Smooth muscle cell (in vitro differentiated cells): ENCODE data around the gene STMN3. TPM values are rescaled to one million over a fixed set of nuclear protein-coding genes. Genes with fewer than 3 reads are reported as not detected.
"Not testable (repeated sequence)": the region's sequence is repeated elsewhere in the genome, so short reads cannot be mapped to it uniquely, and the experiment has no call there.

Experiments
- DNase-seq: peaks from one replicate; lab custom pipeline; 2025; ENCODE audit not compliant: unreplicated experiment; lab: John Stamatoyannopoulos, UW
- H2AFZ ChIP-seq: fragments of 200-600 bp; sonication (generic); 2 replicates; pipeline ENCODE4 v1.6.0; 2016; ENCODE audit warnings: antibody characterized with exemption, low read depth, mild to moderate bottlenecking
- H3F3A ChIP-seq: fragments of 200-600 bp; sonication (generic); 2 replicates; pipeline ENCODE4 v1.6.0; 2017; ENCODE audit warnings: antibody characterized with exemption, low read depth
- H3K27ac ChIP-seq: fragments of 200-600 bp; sonication (generic); 2 replicates; pipeline ENCODE4 v1.5.1; 2016; ENCODE audit warnings: low read depth, mild to moderate bottlenecking
- H3K27me3 ChIP-seq: fragments of 200-600 bp; sonication (generic); 2 replicates; pipeline ENCODE4 v1.6.1; 2016; ENCODE audit warnings: low read depth, mild to moderate bottlenecking
- H3K36me3 ChIP-seq: fragments of 200-600 bp; sonication (generic); 2 replicates; pipeline ENCODE4 v1.5.1; 2016; ENCODE audit warnings: low read depth
- H3K4me1 ChIP-seq: fragments of 200-600 bp; sonication (generic); 2 replicates; pipeline ENCODE4 v1.5.1; 2016; ENCODE audit warnings: low read depth
- H3K4me2 ChIP-seq: fragments of 200-600 bp; sonication (generic); 2 replicates; pipeline ENCODE4 v1.6.0; 2016; ENCODE audit warnings: mild to moderate bottlenecking
- H3K4me3 ChIP-seq: fragments of 200-600 bp; sonication (generic); 2 replicates; pipeline ENCODE4 v1.5.1; 2016; ENCODE audit warnings: mild to moderate bottlenecking
- H3K79me2 ChIP-seq: fragments of 200-600 bp; sonication (generic); 2 replicates; pipeline ENCODE4 v1.6.0; 2016; ENCODE audit warnings: low read depth, mild to moderate bottlenecking
- H3K9ac ChIP-seq: fragments of 200-600 bp; sonication (generic); 2 replicates; pipeline ENCODE4 v1.6.0; 2016; ENCODE audit warnings: low read depth
- H3K9me3 ChIP-seq: fragments of 200-600 bp; sonication (generic); replicated peaks from 2 replicates; pipeline ENCODE4 v1.5.1; 2016; ENCODE audit warnings: low read depth
- H4K20me1 ChIP-seq: fragments of 200-600 bp; sonication (generic); 2 replicates; pipeline ENCODE4 v1.6.0; 2016; ENCODE audit warnings: low read depth
- CTCF ChIP-seq: fragments of 200-600 bp; sonication (generic); IDR thresholded peaks from 2 replicates; pipeline ENCODE4 v1.5.1; 2017; ENCODE audit warnings: borderline replicate concordance, mild to moderate bottlenecking, antibody characterized with exemption; ENCODE audit not compliant: insufficient read depth, poor library complexity, severe bottlenecking
- WGBS: methylation state at CpG from one replicate; pipeline ENCODE4 v1.1.7; 2016; ENCODE audit warnings: low lambda C conversion rate; 5-methylcytosine and 5-hydroxymethylcytosine counted together
- polyA plus RNA-seq: library from polyadenylated mRNA; unstranded; fragments of >200 nt; fragmentation: Nextera tagmentation; extraction: Ambion mirVana; gene quantifications from 2 replicates; pipeline ENCODE4 v1.2.1, GENCODE V29; 2016
- total RNA-seq: library from RNA; depleted of rRNA; stranded (reverse); fragments of >200 nt; gene quantifications from 2 replicates; pipeline ENCODE4 v1.2.3, GENCODE V29; 2014

Gene STMN3
- total and polyA plus RNA-seq, 2 experiments from 2014 or later = 4.8 to 10.8 TPM

- no peak overlapping the region for H2AFZ ChIP-seq
- no peaks in the 10 kb centered on the region for H3K36me3 ChIP-seq
- no peaks in the 10 kb centered on the region for H3K27me3 ChIP-seq
- DNase-seq = no peak
- no peak overlapping the region for H3K27ac ChIP-seq
- H3F3A ChIP-seq = no peaks in the 10 kb centered on the region
- TF ChIP-seq CTCF = no peak
- H3K9me3 ChIP-seq = no peaks in the 10 kb centered on the region
- no peak overlapping the region for H3K4me3 ChIP-seq
- WGBS = 98% methylated on average over 10 of the region's 10 CpGs
- no peaks in the 10 kb centered on the region for H4K20me1 ChIP-seq
- H3K4me2 ChIP-seq = no peak overlapping the region
- H3K4me1 ChIP-seq = no peaks in the 10 kb centered on the region
- H3K79me2 ChIP-seq = no peaks in the 10 kb centered on the region
- no peak overlapping the region for H3K9ac ChIP-seq
Observed at GRCh38 chr20:63672666-63673065, 19.4 kb upstream of the STMN3 start.

- H3F3A ChIP-seq, H4K20me1 ChIP-seq, H3K9ac ChIP-seq, DNase-seq, H3K4me2 ChIP-seq, H3K36me3 ChIP-seq, H3K27me3 ChIP-seq, H3K79me2 ChIP-seq, H3K9me3 ChIP-seq, H3K27ac ChIP-seq, H2AFZ ChIP-seq, H3K4me1 ChIP-seq, H3K4me3 ChIP-seq: not testable (repeated sequence)
- 97% methylated on average over 12 of the region's 12 CpGs for WGBS
Observed at GRCh38 chr20:63671695-63672094, 18.5 kb upstream of the STMN3 start.

GRCh38 chr20:63668351-63668750, 15.1 kb upstream of the STMN3 start:
- Histone ChIP-seq H3K27ac (no peak overlapping the region), H3K9ac (no peak overlapping the region), H3F3A (no peaks in the 10 kb centered on the region), H3K79me2 (no peaks in the 10 kb centered on the region), H4K20me1 (no peaks in the 10 kb centered on the region), H3K27me3 (no peaks in the 10 kb centered on the region), H3K4me1 (no peaks in the 10 kb centered on the region), H3K4me3 (no peak overlapping the region), H3K36me3 (no peaks in the 10 kb centered on the region), H3K4me2 (no peak overlapping the region), H2AFZ (no peak overlapping the region), H3K9me3 (no peaks in the 10 kb centered on the region)
- no peak for TF ChIP-seq CTCF
- no peak for DNase-seq
- 96% methylated on average over 9 of the region's 11 CpGs for WGBS

- no peak overlapping the region for H2AFZ ChIP-seq
- H3K4me3 ChIP-seq = no peak overlapping the region
- no peak overlapping the region for H3K27ac ChIP-seq
- no peaks in the 10 kb centered on the region for H3F3A ChIP-seq
- H3K79me2 ChIP-seq = no peaks in the 10 kb centered on the region
- 97% methylated on average over 7 of the region's 16 CpGs for WGBS
- no peaks in the 10 kb centered on the region for H3K27me3 ChIP-seq
- H4K20me1 ChIP-seq = no peaks in the 10 kb centered on the region
- H3K4me2 ChIP-seq = no peak overlapping the region
- H3K9ac ChIP-seq = no peak overlapping the region
- no peaks in the 10 kb centered on the region for H3K36me3 ChIP-seq
- DNase-seq = no peak
- no peak for TF ChIP-seq CTCF
- H3K4me1 ChIP-seq = no peaks in the 10 kb centered on the region
- H3K9me3 ChIP-seq = no peaks in the 10 kb centered on the region
Observed at GRCh38 chr20:63667858-63668257, 14.6 kb upstream of the STMN3 start.
